Testis (tissue), 3 donors: ENCODE measurements around the gene ALG12. TPM values are rescaled to one million over a fixed set of nuclear protein-coding genes. Genes with fewer than 3 reads are reported as not detected.

Source experiments
- DNase-seq: peaks from one replicate; pipeline ENCODE4 v3.0.0-alpha.2; 2019
- H3K27ac ChIP-seq, 2 donors: fragments of 200-600 bp; sonication (generic); one replicate each; pipeline ENCODE4 v1.5.1; 2019
- H3K27me3 ChIP-seq: fragments of 200-600 bp; sonication (generic); one replicate; pipeline ENCODE4 v1.5.1; 2019
- H3K36me3 ChIP-seq: fragments of 200-600 bp; sonication (generic); one replicate; pipeline ENCODE4 v1.5.1; 2017; ENCODE audit warnings: low read depth; ENCODE audit errors: missing control alignments
- H3K4me1 ChIP-seq: fragments of 200-600 bp; sonication (generic); one replicate; pipeline ENCODE4 v1.5.1; 2019
- H3K4me3 ChIP-seq, 2 donors: fragments of 200-600 bp; sonication (generic); one replicate each; pipeline ENCODE4 v1.5.1; 2017 to 2019
- H3K9me3 ChIP-seq: fragments of 200-600 bp; sonication (generic); one replicate; pipeline ENCODE4 v1.5.1; 2017
- CTCF ChIP-seq, 3 experiments: fragments of 450-650 bp in 2 of 3; fragments of 200-600 bp in 1 of 3; sonication (generic) in 1 of 3; IDR thresholded peaks; one replicate each; pipeline ENCODE4 v1.5.1; 2016 to 2019; ENCODE audit warnings: antibody characterized with exemption in 3 of 3, mild to moderate bottlenecking in 2 of 3, moderate library complexity in 1 of 3
- POLR2A ChIP-seq: fragments of 450-650 bp; IDR thresholded peaks from one replicate; pipeline ENCODE4 v1.6.1; 2017; ENCODE audit warnings: antibody characterized with exemption, mild to moderate bottlenecking, moderate library complexity
- WGBS, 2 donors: methylation state at CpG; one replicate each; pipeline ENCODE4 v1.1.5; 2018; 5-methylcytosine and 5-hydroxymethylcytosine counted together
- intact Hi-C: fragments of 100-400 bp; cut with DNase I; formaldehyde crosslinking; loops from one replicate; pipeline ENCODE4 v1.15.1; 2023; ENCODE audit warnings: low total_unique reads
- polyA plus RNA-seq: library from polyadenylated mRNA; stranded (reverse); fragments of 350-450 nt; fragmentation: Illumina TruSeq; extraction: RNeasy Lipid Tissue Mini Kit (QIAGEN cat#74804); gene quantifications from one replicate; pipeline ENCODE4 v1.2.3, GENCODE V29; 2014; ENCODE audit warnings: low read depth, low replicate concordance; ENCODE audit not compliant: insufficient read depth
- total RNA-seq, 2 donors: library from RNA; depleted of rRNA; stranded (reverse); fragments of >200 nt; gene quantifications; one replicate each; pipeline ENCODE4 v1.2.3, GENCODE V29; 2016

Gene ALG12
- total and polyA plus RNA-seq, 3 donors from 2014 or later, result 10.6 to 18.3 (median 11.9) TPM

GRCh38 chr22:49956914-49957825 lies 38.9 kb upstream of the ALG12 start:
- Histone ChIP-seq H3K4me3 (no peak overlapping the region), H3K27ac (no peak overlapping the region), H3K4me1 (peaks cover 8% of the 10 kb centered on the region), H3K36me3 (no peaks in the 10 kb centered on the region), H3K27me3 (no peaks in the 10 kb centered on the region), H3K9me3 (no peaks in the 10 kb centered on the region)
- 85 to 86% methylated on average over 9 to 20 of the region's 20 CpGs for WGBS, 2 donors
- no peak for DNase-seq
- intact Hi-C loops, result no loop called here
- TF ChIP-seq POLR2A (no peak), CTCF (IDR thresholded peaks at IDR 0.05) (no peak)

- H3K4me3 ChIP-seq, result no peak overlapping the region
- no peak overlapping the region for H3K27ac ChIP-seq
- intact Hi-C loops, result no loop called here
- H3K9me3 ChIP-seq, result no peaks in the 10 kb centered on the region
- H3K36me3 ChIP-seq, result no peaks in the 10 kb centered on the region
- TF ChIP-seq CTCF (IDR thresholded peaks at IDR 0.05), result no peak
- no peak for TF ChIP-seq POLR2A
- no peaks in the 10 kb centered on the region for H3K27me3 ChIP-seq
- WGBS, 2 donors, result 82 to 95% methylated on average over 5 to 15 of the region's 15 CpGs
- peaks cover 13% of the 10 kb centered on the region for H3K4me1 ChIP-seq
- no peak for DNase-seq
Observed at GRCh38 chr22:49956418-49956770, 38.2 kb upstream of the ALG12 start.

- no peaks in the 10 kb centered on the region for H3K9me3 ChIP-seq
- H3K27me3 ChIP-seq, result no peaks in the 10 kb centered on the region
- H3K27ac ChIP-seq, result no peak overlapping the region
- WGBS, 2 donors, result 92 to 93% methylated on average over 15 to 22 of the region's 22 CpGs
- H3K4me1 ChIP-seq, result peaks cover 13% of the 10 kb centered on the region
- H3K4me3 ChIP-seq, result no peak overlapping the region
- H3K36me3 ChIP-seq, result no peaks in the 10 kb centered on the region
- intact Hi-C loops, result no loop called here
- no peak for TF ChIP-seq CTCF (IDR thresholded peaks at IDR 0.05)
- no peak for TF ChIP-seq POLR2A
- DNase-seq, result no peak
Observed at GRCh38 chr22:49955581-49956417, 37.6 kb upstream of the ALG12 start.

- H3K27me3 ChIP-seq, result no peaks in the 10 kb centered on the region
- no peak overlapping the region for H3K4me3 ChIP-seq
- no peaks in the 10 kb centered on the region for H3K36me3 ChIP-seq
- TF ChIP-seq CTCF (IDR thresholded peaks at IDR 0.05) (no peak), POLR2A (no peak)
- intact Hi-C loops, result no loop called here
- no peak for DNase-seq
- H3K4me1 ChIP-seq, result peaks cover 13% of the 10 kb centered on the region
- H3K9me3 ChIP-seq, result no peaks in the 10 kb centered on the region
- no peak overlapping the region for H3K27ac ChIP-seq
- WGBS, 2 donors, result 83 to 89% methylated on average over 5 to 15 of the region's 15 CpGs
Observed at GRCh38 chr22:49954991-49955580, 36.8 kb upstream of the ALG12 start.
